Gastrocnemius medialis (tissue), 4 donors: ENCODE measurements around the gene SPTLC2.
"Not testable (repeated sequence)": the region's sequence is repeated elsewhere in the genome, so short reads cannot be mapped to it uniquely, and the experiment has no call there.

ENCODE experiments used
- POLR2A ChIP-seq, 2 donors: fragments of 450-650 bp; IDR thresholded peaks; one replicate each; pipeline ENCODE4 v1.6.1; 2017; ENCODE audit warnings: antibody characterized with exemption in 2 of 2, mild to moderate bottlenecking in 2 of 2, moderate library complexity in 2 of 2
- TF ChIP-seq, protein P1 (sequence below), 5 experiments: fragments of 450-650 bp in 3 of 5; fragments of 200-600 bp in 2 of 5; sonication (generic) in 2 of 5; IDR thresholded peaks in 4 of 5; conservative IDR thresholded peaks in 1 of 5; 1 replicate in 4 of 5; 2 replicates in 1 of 5; pipeline ENCODE4 v1.5.1; 2016 to 2019; ENCODE audit warnings: antibody characterized with exemption in 5 of 5, mild to moderate bottlenecking in 3 of 5, moderate library complexity in 3 of 5

DNA sequence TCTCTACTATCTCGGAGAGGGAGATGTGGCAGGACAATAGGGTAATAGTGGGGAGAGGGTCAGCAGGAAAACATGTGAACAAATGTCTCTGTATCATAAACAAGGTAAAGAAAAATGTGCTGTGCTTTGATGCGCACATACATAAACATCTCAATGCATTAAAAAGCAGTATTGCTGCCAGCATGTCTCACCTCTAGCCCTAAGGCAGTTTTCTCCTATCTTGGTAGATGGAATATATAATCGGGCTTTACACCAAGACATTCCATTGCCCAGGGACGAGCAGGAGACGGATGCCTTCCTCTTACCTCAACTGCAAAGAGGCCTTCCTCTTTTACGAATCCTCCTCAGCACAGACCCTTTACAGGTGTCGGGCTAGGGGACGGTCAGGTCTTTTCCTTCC is 19.0 kb upstream of the SPTLC2 start:
- TF ChIP-seq, protein P1, sequence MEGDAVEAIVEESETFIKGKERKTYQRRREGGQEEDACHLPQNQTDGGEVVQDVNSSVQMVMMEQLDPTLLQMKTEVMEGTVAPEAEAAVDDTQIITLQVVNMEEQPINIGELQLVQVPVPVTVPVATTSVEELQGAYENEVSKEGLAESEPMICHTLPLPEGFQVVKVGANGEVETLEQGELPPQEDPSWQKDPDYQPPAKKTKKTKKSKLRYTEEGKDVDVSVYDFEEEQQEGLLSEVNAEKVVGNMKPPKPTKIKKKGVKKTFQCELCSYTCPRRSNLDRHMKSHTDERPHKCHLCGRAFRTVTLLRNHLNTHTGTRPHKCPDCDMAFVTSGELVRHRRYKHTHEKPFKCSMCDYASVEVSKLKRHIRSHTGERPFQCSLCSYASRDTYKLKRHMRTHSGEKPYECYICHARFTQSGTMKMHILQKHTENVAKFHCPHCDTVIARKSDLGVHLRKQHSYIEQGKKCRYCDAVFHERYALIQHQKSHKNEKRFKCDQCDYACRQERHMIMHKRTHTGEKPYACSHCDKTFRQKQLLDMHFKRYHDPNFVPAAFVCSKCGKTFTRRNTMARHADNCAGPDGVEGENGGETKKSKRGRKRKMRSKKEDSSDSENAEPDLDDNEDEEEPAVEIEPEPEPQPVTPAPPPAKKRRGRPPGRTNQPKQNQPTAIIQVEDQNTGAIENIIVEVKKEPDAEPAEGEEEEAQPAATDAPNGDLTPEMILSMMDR (IDR thresholded peaks at IDR 0.05 in 4 of 5, conservative IDR thresholded peaks at IDR 0.05 in 1 of 5), result not testable (repeated sequence)
- TF ChIP-seq POLR2A (IDR thresholded peaks at IDR 0.05), result not testable (repeated sequence)
